Measurements from ENCODE around the gene FOXN4. TPM values are rescaled to one million over a fixed set of nuclear protein-coding genes. Genes with fewer than 3 reads are reported as not detected.

Gene FOXN4
- total RNA-seq, 1 experiment from 2014 or later, result not detected

- DNase-seq (ENCODE audit: low read depth, low spot score), result no peak
- in situ Hi-C loops (cut with HindIII; ENCODE audit: low pct_unique_long_range_greater_than_20kb, low sequenced_read_pairs), result no loop called here
Measured at GRCh38 chr12:109269428-109269827, 39.7 kb downstream of the FOXN4 start.

GRCh38 chr12:109268896-109269295 lies 40.2 kb downstream of the FOXN4 start:
- DNase-seq (ENCODE audit: low read depth, low spot score), result no peak
- in situ Hi-C loops (cut with HindIII; ENCODE audit: low pct_unique_long_range_greater_than_20kb, low sequenced_read_pairs), result no loop called here

- no peak for DNase-seq (ENCODE audit: low read depth, low spot score)
- in situ Hi-C loops (cut with HindIII; ENCODE audit: low pct_unique_long_range_greater_than_20kb, low sequenced_read_pairs), result no loop called here
Measured at GRCh38 chr12:109267361-109267760, 41.7 kb downstream of the FOXN4 start.

- DNase-seq (ENCODE audit: low read depth, low spot score), result no peak
- in situ Hi-C loops (cut with HindIII; ENCODE audit: low pct_unique_long_range_greater_than_20kb, low sequenced_read_pairs), result no loop called here
Measured at GRCh38 chr12:109266106-109266879, 42.8 kb downstream of the FOXN4 start.

- in situ Hi-C loops (cut with HindIII; ENCODE audit: low pct_unique_long_range_greater_than_20kb, low sequenced_read_pairs), result no loop called here
- DNase-seq (ENCODE audit: low read depth, low spot score), result no peak
Measured at GRCh38 chr12:109264943-109265650, 44.0 kb downstream of the FOXN4 start.

- in situ Hi-C loops (cut with HindIII; ENCODE audit: low pct_unique_long_range_greater_than_20kb, low sequenced_read_pairs), result no loop called here
- DNase-seq (ENCODE audit: low read depth, low spot score), result peak; percentile 83
Measured at GRCh38 chr12:109264095-109264942, 44.8 kb downstream of the FOXN4 start.

GRCh38 chr12:109263439-109263838 lies 45.6 kb downstream of the FOXN4 start:
- in situ Hi-C loops (cut with HindIII; ENCODE audit: low pct_unique_long_range_greater_than_20kb, low sequenced_read_pairs), result no loop called here
- DNase-seq (ENCODE audit: low read depth, low spot score), result no peak

GRCh38 chr12:109261939-109262338 lies 47.1 kb downstream of the FOXN4 start:
- in situ Hi-C loops (cut with HindIII; ENCODE audit: low pct_unique_long_range_greater_than_20kb, low sequenced_read_pairs), result no loop called here
- no peak for DNase-seq (ENCODE audit: low read depth, low spot score)

GRCh38 chr12:109261087-109261486 lies 48.0 kb downstream of the FOXN4 start:
- DNase-seq (ENCODE audit: low read depth, low spot score), result no peak
- in situ Hi-C loops (cut with HindIII; ENCODE audit: low pct_unique_long_range_greater_than_20kb, low sequenced_read_pairs), result no loop called here

- no peak for DNase-seq (ENCODE audit: low read depth, low spot score)
- in situ Hi-C loops (cut with HindIII; ENCODE audit: low pct_unique_long_range_greater_than_20kb, low sequenced_read_pairs), result no loop called here
Measured at GRCh38 chr12:109259545-109259895, 49.6 kb downstream of the FOXN4 start.

- DNase-seq (ENCODE audit: low read depth, low spot score), result no peak
- in situ Hi-C loops (cut with HindIII; ENCODE audit: low pct_unique_long_range_greater_than_20kb, low sequenced_read_pairs), result no loop called here
Measured at GRCh38 chr12:109258607-109259544, 50.2 kb downstream of the FOXN4 start.

GRCh38 chr12:109258201-109258600 lies 50.9 kb downstream of the FOXN4 start:
- DNase-seq (ENCODE audit: low read depth, low spot score), result no peak
- in situ Hi-C loops (cut with HindIII; ENCODE audit: low pct_unique_long_range_greater_than_20kb, low sequenced_read_pairs), result no loop called here

- DNase-seq (ENCODE audit: low read depth, low spot score), result no peak
- in situ Hi-C loops (cut with HindIII; ENCODE audit: low pct_unique_long_range_greater_than_20kb, low sequenced_read_pairs), result no loop called here
Measured at GRCh38 chr12:109256011-109256410, 53.1 kb downstream of the FOXN4 start.

GRCh38 chr12:109255377-109255776 lies 53.7 kb downstream of the FOXN4 start:
- in situ Hi-C loops (cut with HindIII; ENCODE audit: low pct_unique_long_range_greater_than_20kb, low sequenced_read_pairs), result no loop called here
- DNase-seq (ENCODE audit: low read depth, low spot score), result peak; percentile 54

GRCh38 chr12:109253913-109254544 lies 55.1 kb downstream of the FOXN4 start:
- DNase-seq (ENCODE audit: low read depth, low spot score), result peak; percentile 12
- in situ Hi-C loops (cut with HindIII; ENCODE audit: low pct_unique_long_range_greater_than_20kb, low sequenced_read_pairs), result no loop called here

- in situ Hi-C loops (cut with HindIII; ENCODE audit: low pct_unique_long_range_greater_than_20kb, low sequenced_read_pairs), result no loop called here
- no peak for DNase-seq (ENCODE audit: low read depth, low spot score)
Measured at GRCh38 chr12:109252799-109253198, 56.3 kb downstream of the FOXN4 start.

- in situ Hi-C loops (cut with HindIII; ENCODE audit: low pct_unique_long_range_greater_than_20kb, low sequenced_read_pairs), result no loop called here
- no peak for DNase-seq (ENCODE audit: low read depth, low spot score)
Measured at GRCh38 chr12:109250523-109250922, 58.6 kb downstream of the FOXN4 start.
